GM21619 (cell line): ENCODE results near the gene CEP57L1.
"Not testable (repeated sequence)": the region's sequence is repeated elsewhere in the genome, so short reads cannot be mapped to it uniquely, and the experiment has no call there.

Experiments used
- ATAC-seq: cut with Tn5 transposase; IDR thresholded peaks from one replicate; pipeline ENCODE4 v1.9.1; 2021; ENCODE audit not compliant: unreplicated experiment

The CEP57L1 gene

GRCh38 chr6:109167562-109167961 is 72.3 kb downstream of the CEP57L1 start:
- no peak for ATAC-seq

- ATAC-seq: no peak
These were observed 75.0 kb downstream of the CEP57L1 start for GRCh38 chr6:109170333-109170732.

GRCh38 chr6:109172101-109172746 is 76.9 kb downstream of the CEP57L1 start:
- no peak for ATAC-seq

GRCh38 chr6:109174916-109175315 is 79.6 kb downstream of the CEP57L1 start:
- ATAC-seq: no peak

- no peak for ATAC-seq
These were observed 83.6 kb downstream of the CEP57L1 start for GRCh38 chr6:109178921-109179320.

GRCh38 chr6:109179507-109179906 is 84.2 kb downstream of the CEP57L1 start:
- ATAC-seq: no peak

GRCh38 chr6:109182578-109182977 is 87.3 kb downstream of the CEP57L1 start:
- no peak for ATAC-seq

- ATAC-seq: no peak
These were observed 87.9 kb downstream of the CEP57L1 start for GRCh38 chr6:109183109-109183650.

GRCh38 chr6:109184638-109185037 is 89.3 kb downstream of the CEP57L1 start:
- no peak for ATAC-seq

- ATAC-seq: no peak
These were observed 90.7 kb downstream of the CEP57L1 start for GRCh38 chr6:109186012-109186411.

GRCh38 chr6:109187399-109188114 is 92.2 kb downstream of the CEP57L1 start:
- no peak for ATAC-seq

GRCh38 chr6:109188115-109188411 is 92.8 kb downstream of the CEP57L1 start:
- no peak for ATAC-seq

GRCh38 chr6:109191368-109191767 is 96.1 kb downstream of the CEP57L1 start:
- not testable (repeated sequence) for ATAC-seq

- ATAC-seq: no peak
These were observed 97.6 kb downstream of the CEP57L1 start for GRCh38 chr6:109192865-109193264.

- ATAC-seq: no peak
These were observed 99.6 kb downstream of the CEP57L1 start for GRCh38 chr6:109194880-109195279.

- no peak for ATAC-seq
These were observed 101.8 kb downstream of the CEP57L1 start for GRCh38 chr6:109197061-109197460.

- ATAC-seq: no peak
These were observed 107.3 kb downstream of the CEP57L1 start for GRCh38 chr6:109202409-109203264.

- no peak for ATAC-seq
These were observed 109.2 kb downstream of the CEP57L1 start for GRCh38 chr6:109204511-109204910.

GRCh38 chr6:109212683-109213082 is 117.4 kb downstream of the CEP57L1 start:
- ATAC-seq: no peak
